GM06990 (cell line): Measurements from ENCODE around the gene TMEM214.

Source experiments
- DNase-seq: peaks from one replicate; pipeline ENCODE4 v3.0.0-alpha.2; 2011; ENCODE audit not compliant: insufficient read length; ENCODE audit errors: extremely low read depth
- H3K27me3 ChIP-seq: replicated peaks from 2 replicates; pipeline ENCODE4 v1.6.0; 2011; ENCODE audit warnings: low read length; ENCODE audit not compliant: control insufficient read depth, insufficient read depth
- H3K36me3 ChIP-seq: 2 replicates; pipeline ENCODE4 v1.5.1; 2011; ENCODE audit warnings: low read length; ENCODE audit not compliant: control insufficient read depth, insufficient read depth
- H3K4me3 ChIP-seq: replicated peaks from 2 replicates; pipeline ENCODE4 v1.5.1; 2011; ENCODE audit warnings: low read depth, mild to moderate bottlenecking, control low read depth, low read length
- TF ChIP-seq, protein P1 (sequence below): IDR thresholded peaks from 2 replicates; pipeline ENCODE4 v1.5.1; 2011; ENCODE audit warnings: low read length, control low read depth, mild to moderate bottlenecking, inconsistent platforms; ENCODE audit not compliant: insufficient read depth, poor library complexity, severe bottlenecking

TMEM214 gene

DNA sequence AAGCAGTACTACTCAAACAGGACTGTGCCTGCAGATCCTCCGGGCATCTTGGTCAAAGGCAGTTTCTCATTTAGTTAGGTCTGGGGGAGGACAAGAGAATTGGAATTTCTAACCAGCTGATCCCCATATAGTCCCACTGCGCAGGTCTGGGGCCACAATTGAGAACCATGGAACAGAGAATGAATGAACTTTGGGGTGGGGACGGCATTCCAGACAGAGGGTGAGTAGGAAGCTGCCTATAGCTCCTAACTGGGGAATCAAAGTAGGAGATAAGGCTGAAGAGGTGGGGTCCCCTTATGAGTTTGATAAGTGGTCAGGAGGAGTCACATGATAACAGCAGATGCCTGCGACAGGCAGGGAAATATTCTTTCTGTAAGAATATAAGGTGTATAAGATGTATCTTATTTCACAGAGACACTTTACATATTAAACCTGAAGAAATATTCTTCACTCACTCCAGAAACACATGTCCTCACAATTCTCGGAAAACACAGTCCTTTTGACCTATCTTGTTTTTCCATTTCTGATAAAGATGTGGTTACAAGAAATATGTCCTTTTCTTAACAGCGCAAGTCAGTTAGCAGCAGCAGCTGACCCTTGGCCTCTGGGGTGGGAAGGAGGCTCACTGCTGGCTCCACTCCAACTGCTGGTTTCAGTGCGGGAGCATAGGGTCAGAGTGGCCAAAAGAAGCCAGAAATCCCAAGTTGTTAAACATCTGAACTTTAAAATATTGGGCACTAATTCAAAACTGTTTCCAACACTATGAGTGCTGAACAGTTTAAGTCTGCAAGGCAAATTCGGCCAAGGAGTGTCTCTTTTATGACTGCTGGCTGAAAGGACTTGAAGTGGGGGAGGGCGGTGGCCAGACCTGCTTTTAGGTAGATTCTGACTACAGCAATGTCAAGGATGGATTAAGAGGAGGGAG, 12.6 kb upstream of the TMEM214 start:
- TF ChIP-seq, protein P1, sequence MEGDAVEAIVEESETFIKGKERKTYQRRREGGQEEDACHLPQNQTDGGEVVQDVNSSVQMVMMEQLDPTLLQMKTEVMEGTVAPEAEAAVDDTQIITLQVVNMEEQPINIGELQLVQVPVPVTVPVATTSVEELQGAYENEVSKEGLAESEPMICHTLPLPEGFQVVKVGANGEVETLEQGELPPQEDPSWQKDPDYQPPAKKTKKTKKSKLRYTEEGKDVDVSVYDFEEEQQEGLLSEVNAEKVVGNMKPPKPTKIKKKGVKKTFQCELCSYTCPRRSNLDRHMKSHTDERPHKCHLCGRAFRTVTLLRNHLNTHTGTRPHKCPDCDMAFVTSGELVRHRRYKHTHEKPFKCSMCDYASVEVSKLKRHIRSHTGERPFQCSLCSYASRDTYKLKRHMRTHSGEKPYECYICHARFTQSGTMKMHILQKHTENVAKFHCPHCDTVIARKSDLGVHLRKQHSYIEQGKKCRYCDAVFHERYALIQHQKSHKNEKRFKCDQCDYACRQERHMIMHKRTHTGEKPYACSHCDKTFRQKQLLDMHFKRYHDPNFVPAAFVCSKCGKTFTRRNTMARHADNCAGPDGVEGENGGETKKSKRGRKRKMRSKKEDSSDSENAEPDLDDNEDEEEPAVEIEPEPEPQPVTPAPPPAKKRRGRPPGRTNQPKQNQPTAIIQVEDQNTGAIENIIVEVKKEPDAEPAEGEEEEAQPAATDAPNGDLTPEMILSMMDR = no peak

DNA sequence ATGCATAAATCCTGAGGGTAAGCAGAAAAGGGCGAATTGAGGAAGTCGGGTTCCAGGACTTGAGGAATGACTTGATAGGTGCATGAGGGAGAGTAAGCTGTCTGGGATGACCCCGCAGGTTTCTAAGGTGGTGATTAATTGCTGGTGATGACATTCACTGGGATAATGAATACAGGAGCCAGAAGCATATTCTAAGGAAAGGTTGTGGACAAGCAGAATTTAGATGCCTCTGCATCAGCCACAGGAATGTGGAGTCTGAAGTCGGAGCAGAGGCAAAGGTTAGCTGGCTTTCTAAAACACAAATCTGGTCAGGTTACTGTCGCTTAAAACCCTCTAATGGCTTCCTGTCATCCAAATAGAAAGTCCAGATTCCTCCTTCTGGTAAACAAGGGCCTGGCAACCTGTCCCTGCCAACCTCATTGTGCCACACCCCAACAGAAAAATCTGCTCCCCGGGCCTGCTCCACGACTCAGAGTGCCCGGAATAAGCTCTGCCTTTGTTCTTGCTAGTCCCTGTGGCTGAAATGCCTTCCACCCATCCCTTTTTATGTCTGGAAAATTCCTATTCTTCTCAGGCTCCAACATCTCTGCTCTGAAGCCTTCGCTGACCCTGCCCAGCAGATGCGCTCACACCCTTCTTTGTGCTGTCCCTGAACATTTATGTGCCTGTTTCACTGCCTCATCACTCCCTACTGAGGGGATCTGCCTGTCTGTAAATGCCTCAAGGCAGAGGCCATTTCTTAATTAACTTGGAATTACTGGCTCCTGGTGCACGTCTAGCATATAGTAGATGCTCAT, 11.3 kb upstream of the TMEM214 start:
- Histone ChIP-seq H3K4me3 (no peak overlapping the region), H3K36me3 (peaks cover 11% of the 10 kb centered on the region), H3K27me3 (no peaks in the 10 kb centered on the region)
- no peak for DNase-seq
- TF ChIP-seq, protein P1 = no peak

More for the DNA sequence above, 12.6 kb upstream of the TMEM214 start:
- DNase-seq = no peak
- Histone ChIP-seq H3K27me3 (no peaks in the 10 kb centered on the region), H3K36me3 (peaks cover 7% of the 10 kb centered on the region), H3K4me3 (no peak overlapping the region)

DNA sequence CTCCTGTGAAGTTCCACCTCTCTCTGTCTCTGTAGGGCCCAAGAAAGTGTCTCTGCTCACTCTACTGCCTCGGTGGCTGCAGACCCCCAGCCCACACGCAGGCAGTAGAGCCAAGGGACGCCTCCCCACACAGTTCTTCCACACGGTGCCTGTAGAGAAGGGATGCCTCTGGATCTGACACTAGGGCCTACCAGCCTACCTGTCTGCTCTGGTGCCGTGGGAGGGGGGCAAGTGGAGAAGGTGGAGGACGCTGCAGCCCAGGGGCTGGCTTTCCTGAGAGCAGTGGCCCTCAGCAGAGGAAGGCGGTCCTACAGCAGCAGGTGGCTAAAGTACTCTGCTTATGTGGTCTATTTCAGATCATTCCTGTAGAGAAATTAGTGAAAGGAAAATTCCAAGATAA, 9.0 kb upstream of the TMEM214 start:
- no peak for DNase-seq
- peaks cover 15% of the 10 kb centered on the region for H3K36me3 ChIP-seq
- no peak overlapping the region for H3K4me3 ChIP-seq
- TF ChIP-seq, protein P1 = no peak
- H3K27me3 ChIP-seq = no peaks in the 10 kb centered on the region

DNA sequence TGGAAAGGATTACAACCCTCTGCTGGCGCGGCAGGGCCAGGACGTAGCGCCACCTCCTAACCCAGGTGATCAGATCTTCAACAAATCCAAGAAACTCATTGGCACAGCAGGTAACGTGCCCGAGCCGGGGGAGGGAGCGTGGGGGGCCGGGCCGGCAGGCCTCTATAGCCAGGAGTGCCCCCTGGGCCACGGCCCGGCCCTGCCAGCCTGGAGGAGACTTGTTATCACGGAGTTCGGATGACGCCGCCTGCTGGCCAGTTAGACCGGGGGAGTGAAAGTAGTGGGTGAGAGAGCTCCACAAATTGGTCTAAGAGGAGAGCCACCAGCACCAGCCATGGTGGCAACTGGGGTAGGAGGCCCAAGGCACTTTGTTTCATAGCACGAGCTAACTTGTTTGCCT, 8.6 kb upstream of the TMEM214 start:
- Histone ChIP-seq H3K27me3 (no peaks in the 10 kb centered on the region), H3K36me3 (peaks cover 18% of the 10 kb centered on the region), H3K4me3 (no peak overlapping the region)
- TF ChIP-seq, protein P1 = no peak
- no peak for DNase-seq

DNA sequence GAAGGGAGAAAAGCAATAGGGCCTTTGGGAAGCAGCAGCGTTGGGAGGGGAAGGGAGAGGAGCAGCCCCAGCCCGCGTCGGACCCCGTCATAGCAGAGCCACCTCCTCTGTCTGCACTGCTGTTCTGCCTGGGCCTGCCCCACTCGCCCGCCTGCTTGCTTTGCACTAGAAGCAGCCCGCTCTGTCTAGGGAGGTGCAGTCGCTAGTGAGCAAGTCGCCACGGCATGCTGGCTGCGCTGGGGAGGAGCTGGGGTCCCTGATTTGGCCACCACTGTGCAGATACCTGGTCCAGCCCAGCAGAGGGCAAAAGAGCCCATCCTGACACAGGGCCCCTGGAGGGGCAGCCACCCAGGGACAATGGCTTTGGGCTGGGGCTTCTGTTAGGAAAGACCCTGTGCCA, 8.0 kb upstream of the TMEM214 start:
- Histone ChIP-seq H3K36me3 (peaks cover 18% of the 10 kb centered on the region), H3K4me3 (no peak overlapping the region), H3K27me3 (no peaks in the 10 kb centered on the region)
- TF ChIP-seq, protein P1 = no peak
- no peak for DNase-seq
